ENCODE data around the gene CEACAM6.
"Not testable (repeated sequence)": the region's sequence is repeated elsewhere in the genome, so short reads cannot be mapped to it uniquely, and the experiment has no call there.

CEACAM6 gene

DNA sequence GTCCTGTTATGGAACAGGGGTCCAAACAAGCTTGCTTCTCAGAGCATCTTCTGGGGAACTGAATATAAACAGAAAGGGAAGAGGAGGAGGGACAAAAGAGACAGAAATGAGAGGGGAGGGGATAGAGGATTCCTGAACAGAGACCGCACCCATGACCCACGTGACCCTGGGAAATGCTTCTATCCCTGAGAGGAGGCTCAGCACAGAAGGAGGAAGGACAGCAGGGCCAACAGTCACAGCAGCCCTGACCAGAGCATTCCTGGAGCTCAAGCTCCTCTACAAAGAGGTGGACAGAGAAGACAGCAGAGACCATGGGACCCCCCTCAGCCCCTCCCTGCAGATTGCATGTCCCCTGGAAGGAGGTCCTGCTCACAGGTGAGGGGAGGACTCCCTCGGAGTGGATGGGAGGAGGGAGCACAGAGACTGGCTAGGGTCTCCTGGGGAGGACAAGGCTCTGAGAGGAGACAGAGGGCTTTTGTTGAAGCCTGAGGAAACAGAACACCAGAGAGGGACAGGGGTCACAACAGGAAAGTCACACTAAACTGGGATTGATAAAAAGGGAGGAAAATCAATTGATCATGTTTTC, at the start of gene CEACAM6:
TSS of gene CEACAM6 (plus strand) at position 203 of the 586 bp plus-strand sequence. CDS start at position 312, 109 bp downstream.
- DNase-seq, result no peak

GRCh38 chr19:41706741-41707501, 48.4 kb upstream of the CEACAM6 start:
- peak; percentile 69 for DNase-seq

GRCh38 chr19:41707502-41707812, 47.9 kb upstream of the CEACAM6 start:
- DNase-seq, result no peak

- DNase-seq, result no peak
Observed at GRCh38 chr19:41707871-41708371, 47.4 kb upstream of the CEACAM6 start.

DNA sequence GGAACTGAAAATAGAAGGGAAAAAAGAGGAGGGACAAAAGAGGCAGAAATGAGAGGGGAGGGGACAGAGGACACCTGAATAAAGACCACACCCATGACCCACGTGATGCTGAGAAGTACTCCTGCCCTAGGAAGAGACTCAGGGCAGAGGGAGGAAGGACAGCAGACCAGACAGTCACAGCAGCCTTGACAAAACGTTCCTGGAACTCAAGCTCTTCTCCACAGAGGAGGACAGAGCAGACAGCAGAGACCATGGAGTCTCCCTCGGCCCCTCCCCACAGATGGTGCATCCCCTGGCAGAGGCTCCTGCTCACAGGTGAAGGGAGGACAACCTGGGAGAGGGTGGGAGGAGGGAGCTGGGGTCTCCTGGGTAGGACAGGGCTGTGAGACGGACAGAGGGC, 46.8 kb upstream of the CEACAM6 start, which contains the start of gene CEACAM5:
TSS of gene CEACAM5 (plus strand) at position 146 of the 400 bp plus-strand sequence. CDS start at position 252, 106 bp downstream.
- DNase-seq, result no peak

DNA sequence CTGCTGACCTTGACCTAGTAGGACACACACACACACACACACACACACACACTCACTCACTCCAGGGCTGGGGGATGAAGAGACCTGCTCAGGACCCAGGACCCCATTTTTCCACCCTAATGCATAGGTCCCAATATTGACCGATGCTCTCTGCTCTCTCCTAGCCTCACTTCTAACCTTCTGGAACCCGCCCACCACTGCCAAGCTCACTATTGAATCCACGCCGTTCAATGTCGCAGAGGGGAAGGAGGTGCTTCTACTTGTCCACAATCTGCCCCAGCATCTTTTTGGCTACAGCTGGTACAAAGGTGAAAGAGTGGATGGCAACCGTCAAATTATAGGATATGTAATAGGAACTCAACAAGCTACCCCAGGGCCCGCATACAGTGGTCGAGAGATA, 45.8 kb upstream of the CEACAM6 start:
- DNase-seq, result not testable (repeated sequence)

GRCh38 chr19:41709951-41710645, 45.2 kb upstream of the CEACAM6 start:
- no peak for DNase-seq

- DNase-seq, result no peak
Observed at GRCh38 chr19:41711376-41712261, 43.7 kb upstream of the CEACAM6 start.

- DNase-seq, result no peak
Observed at GRCh38 chr19:41714598-41714997, 40.7 kb upstream of the CEACAM6 start.

- DNase-seq, result no peak
Observed at GRCh38 chr19:41718761-41719160, 36.6 kb upstream of the CEACAM6 start.

DNA sequence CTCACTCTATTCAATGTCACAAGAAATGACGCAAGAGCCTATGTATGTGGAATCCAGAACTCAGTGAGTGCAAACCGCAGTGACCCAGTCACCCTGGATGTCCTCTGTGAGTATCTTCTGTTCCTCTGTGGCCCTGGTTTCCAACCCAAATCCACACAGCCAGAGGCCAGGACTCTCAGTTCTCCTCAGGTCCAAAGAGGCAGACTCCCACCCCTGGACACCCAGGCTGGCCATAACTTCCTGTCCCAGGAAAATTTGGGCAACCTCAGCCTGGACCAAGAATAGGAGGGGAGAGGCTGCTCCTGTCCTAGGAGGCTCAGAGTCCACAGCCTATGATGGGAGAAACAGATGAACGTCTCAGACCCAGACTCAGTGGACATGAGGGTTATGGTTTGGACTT, 35.2 kb upstream of the CEACAM6 start:
- no peak for DNase-seq

GRCh38 chr19:41726493-41726892, 28.8 kb upstream of the CEACAM6 start:
- DNase-seq, result no peak

DNA sequence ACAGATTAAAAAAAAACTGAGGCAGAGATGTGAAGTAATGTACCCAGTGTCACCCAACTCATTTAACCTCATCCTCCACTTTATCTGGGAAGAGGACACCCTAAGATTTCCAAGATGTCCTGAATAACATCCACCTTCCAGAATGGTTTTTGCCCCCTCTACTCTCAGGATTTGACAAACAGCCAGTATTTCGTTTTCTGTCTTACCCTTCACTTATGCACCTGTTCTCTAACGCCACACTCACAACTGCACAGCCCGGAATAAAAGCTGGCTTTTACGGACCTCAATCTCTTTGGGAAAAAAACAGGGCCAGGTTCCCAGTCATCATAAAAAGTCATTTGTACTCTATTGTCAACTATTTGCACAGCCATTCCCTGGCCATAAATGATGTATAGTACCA, 21.2 kb upstream of the CEACAM6 start:
- no peak for DNase-seq

DNA sequence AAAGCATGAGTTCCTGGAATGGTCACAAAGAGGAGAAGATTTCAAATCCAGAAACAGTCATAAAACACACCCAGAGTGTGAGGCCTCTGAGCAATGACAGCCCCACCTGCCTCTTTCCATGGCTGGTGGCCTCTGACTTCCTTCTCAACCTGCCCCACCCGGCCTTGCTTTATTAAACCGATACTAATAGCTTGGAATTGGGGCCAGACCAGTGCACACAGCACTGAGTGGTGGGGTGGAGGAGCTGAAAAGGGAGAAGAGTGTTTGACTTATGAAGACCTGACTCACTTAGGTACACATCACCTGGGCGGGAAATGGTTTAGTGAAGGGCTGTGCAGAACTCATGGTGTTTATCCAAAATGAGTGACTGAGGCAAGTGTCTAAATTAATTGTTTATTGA, 20.7 kb upstream of the CEACAM6 start:
- no peak for DNase-seq

- DNase-seq, result no peak
Observed at GRCh38 chr19:41735071-41735600, 20.2 kb upstream of the CEACAM6 start.

GRCh38 chr19:41739361-41739760, 16.0 kb upstream of the CEACAM6 start:
- no peak for DNase-seq

GRCh38 chr19:41740415-41741243, 14.7 kb upstream of the CEACAM6 start:
- DNase-seq, result peak; percentile 49

- no peak for DNase-seq
Observed at GRCh38 chr19:41741244-41741554, 14.1 kb upstream of the CEACAM6 start.

DNA sequence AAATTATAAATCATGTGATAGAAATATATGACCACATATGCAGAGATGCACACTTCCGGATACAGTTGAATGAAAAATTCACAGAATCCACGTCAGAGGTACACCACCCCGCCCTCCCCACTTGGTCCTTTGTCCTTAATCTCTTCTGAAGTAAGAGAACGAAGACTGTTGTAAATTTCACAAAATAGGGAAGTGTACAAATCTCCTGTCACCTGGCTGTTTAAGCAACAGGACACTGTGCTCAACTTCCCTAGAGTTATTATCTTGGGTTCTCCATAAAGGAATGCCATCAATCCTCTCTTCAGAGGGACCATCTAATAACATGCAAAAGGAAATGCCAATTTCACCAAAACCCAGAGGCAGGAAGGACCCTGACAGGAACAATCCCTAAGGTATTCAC, 10.5 kb upstream of the CEACAM6 start:
- no peak for DNase-seq

DNA sequence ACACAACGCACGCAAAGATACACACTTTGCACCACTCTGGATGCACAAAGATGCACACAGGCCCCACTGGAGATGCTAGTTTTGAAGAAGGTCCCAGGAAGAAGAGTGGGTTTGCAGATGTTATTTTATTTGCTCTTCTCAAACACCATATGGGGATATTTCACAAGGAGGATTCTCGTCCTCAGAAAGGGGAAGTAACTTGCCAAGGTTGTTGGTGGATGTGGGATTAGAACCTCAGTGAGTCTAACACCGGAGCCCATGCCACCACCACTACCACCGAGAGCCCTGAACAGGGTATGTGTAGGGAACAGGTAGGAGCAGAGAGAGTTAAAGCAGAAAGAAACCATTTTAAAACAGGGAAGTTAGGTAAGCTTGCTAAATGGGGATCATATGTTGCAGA, 9.6 kb upstream of the CEACAM6 start:
- no peak for DNase-seq

GRCh38 chr19:41746593-41747227, 8.6 kb upstream of the CEACAM6 start:
- peak; percentile 52 for DNase-seq
